Muscle layer of duodenum (tissue), 2 donors: ENCODE measurements around the gene SCMH1.
"Not testable (repeated sequence)": the region's sequence is repeated elsewhere in the genome, so short reads cannot be mapped to it uniquely, and the experiment has no call there.

Experiments used
- H3K27ac ChIP-seq: one replicate; pipeline ENCODE4 v1.7.0; 2013; ENCODE audit warnings: mild to moderate bottlenecking, low read length
- H3K27me3 ChIP-seq: one replicate; pipeline ENCODE4 v1.7.0; 2013; ENCODE audit warnings: low read depth, mild to moderate bottlenecking, control low read depth, low read length
- H3K36me3 ChIP-seq, 2 donors: one replicate each; pipeline ENCODE4 v1.7.0; 2013; ENCODE audit warnings: low read length in 2 of 2, control low read depth in 1 of 2, mild to moderate bottlenecking in 1 of 2; ENCODE audit not compliant: insufficient read depth in 2 of 2, control insufficient read depth in 1 of 2
- H3K4me1 ChIP-seq, 2 donors: one replicate each; pipeline ENCODE4 v1.7.0; 2013; ENCODE audit warnings: low read length in 2 of 2, mild to moderate bottlenecking in 2 of 2, control low read depth in 1 of 2, moderate library complexity in 1 of 2; ENCODE audit not compliant: insufficient read depth in 2 of 2, control insufficient read depth in 1 of 2
- H3K4me3 ChIP-seq, 2 donors: one replicate each; pipeline ENCODE4 v1.7.0; 2013; ENCODE audit warnings: low read length in 2 of 2, low read depth in 1 of 2, mild to moderate bottlenecking in 1 of 2
- H3K9me3 ChIP-seq, 2 donors: one replicate each; pipeline ENCODE4 v1.7.0; 2013; ENCODE audit warnings: low read length in 2 of 2, control low read depth in 1 of 2, mild to moderate bottlenecking in 1 of 2; ENCODE audit not compliant: control insufficient read depth in 1 of 2
- donor health status: healthy.

The SCMH1 gene

GRCh38 chr1:41232305-41232704 lies 9.8 kb downstream of the SCMH1 start:
- H3K36me3 ChIP-seq = no peaks in the 10 kb centered on the region
- no peak overlapping the region for H3K4me3 ChIP-seq
- H3K27ac ChIP-seq = no peak overlapping the region
- H3K4me1 ChIP-seq = peaks cover 0 to 5% of the 10 kb centered on the region in 2 donors
- H3K27me3 ChIP-seq = no peaks in the 10 kb centered on the region
- no peaks in the 10 kb centered on the region for H3K9me3 ChIP-seq

DNA sequence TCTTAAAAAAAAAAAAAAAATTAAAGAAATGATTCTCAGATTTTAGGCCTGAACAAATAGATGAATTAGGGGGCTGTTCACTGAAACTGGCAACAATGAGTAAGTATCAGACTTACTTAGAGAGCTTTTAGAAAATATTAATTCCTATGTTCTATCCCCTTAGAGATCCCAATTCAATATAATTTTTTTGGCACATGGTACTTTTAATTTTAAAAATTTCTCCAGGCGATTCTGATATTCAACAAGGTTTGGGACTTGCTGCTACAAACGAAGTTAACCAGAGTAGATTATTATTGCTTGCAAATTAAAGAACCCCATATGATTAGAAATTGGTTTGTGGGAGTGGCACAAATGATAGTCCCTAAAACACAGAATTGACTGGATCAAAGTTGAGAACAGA lies 11.4 kb downstream of the SCMH1 start:
- H3K4me1 ChIP-seq = peaks cover 0 to 12% of the 10 kb centered on the region in 2 donors
- H3K27me3 ChIP-seq = no peaks in the 10 kb centered on the region
- H3K36me3 ChIP-seq = no peaks in the 10 kb centered on the region
- H3K4me3 ChIP-seq = no peak overlapping the region
- no peaks in the 10 kb centered on the region for H3K9me3 ChIP-seq
- H3K27ac ChIP-seq = no peak overlapping the region

GRCh38 chr1:41229219-41229618 lies 12.9 kb downstream of the SCMH1 start:
- H3K36me3 ChIP-seq, H3K27me3 ChIP-seq: not testable (repeated sequence)
- H3K4me1 ChIP-seq = peaks cover 0 to 12% of the 10 kb centered on the region in 2 donors

DNA sequence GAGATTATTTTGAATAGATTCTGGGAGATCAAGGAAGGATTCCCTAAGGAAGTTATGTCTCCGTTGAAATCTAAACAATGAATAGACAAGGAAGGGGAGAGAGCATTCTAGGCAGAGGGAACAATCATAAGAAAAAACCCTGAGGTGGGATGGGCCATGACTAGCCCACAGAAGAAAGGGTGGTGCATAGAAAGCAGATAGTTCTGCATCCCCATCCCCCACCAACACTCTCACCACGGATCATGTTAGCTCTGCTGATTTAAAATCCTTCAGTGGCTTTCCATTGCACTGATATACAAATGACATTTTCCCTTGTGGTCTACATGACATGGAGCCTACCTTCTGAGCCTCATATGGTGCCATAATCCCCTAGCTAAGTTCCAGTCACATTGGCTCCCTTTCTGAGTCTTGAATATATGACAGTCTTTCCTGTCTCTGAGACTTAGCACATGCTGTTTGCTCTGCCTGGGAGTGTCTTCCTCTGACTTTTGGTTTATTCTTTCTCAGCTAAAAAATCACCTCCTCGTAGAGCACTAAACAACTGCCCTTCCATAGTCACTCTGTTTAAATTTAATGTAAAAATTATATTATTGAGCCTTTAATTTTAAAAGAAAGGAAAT lies 15.2 kb downstream of the SCMH1 start:
- H3K27me3 ChIP-seq = no peaks in the 10 kb centered on the region
- H3K36me3 ChIP-seq = no peaks in the 10 kb centered on the region
- H3K27ac ChIP-seq = no peak overlapping the region
- peaks cover 0 to 17% of the 10 kb centered on the region in 2 donors for H3K4me1 ChIP-seq
- no peak overlapping the region for H3K4me3 ChIP-seq
- no peaks in the 10 kb centered on the region for H3K9me3 ChIP-seq

More at GRCh38 chr1:41229219-41229618, 12.9 kb downstream of the SCMH1 start:
- H3K27ac ChIP-seq, H3K4me3 ChIP-seq, H3K9me3 ChIP-seq: not testable (repeated sequence)

GRCh38 chr1:41225495-41225894 lies 16.6 kb downstream of the SCMH1 start:
- no peak overlapping the region for H3K27ac ChIP-seq
- no peaks in the 10 kb centered on the region for H3K27me3 ChIP-seq
- H3K4me1 ChIP-seq = peaks cover 0 to 17% of the 10 kb centered on the region in 2 donors
- no peak overlapping the region for H3K4me3 ChIP-seq
- H3K36me3 ChIP-seq = no peaks in the 10 kb centered on the region
- no peaks in the 10 kb centered on the region for H3K9me3 ChIP-seq

GRCh38 chr1:41222496-41222895 lies 19.6 kb downstream of the SCMH1 start:
- H3K27ac ChIP-seq = no peak overlapping the region
- H3K27me3 ChIP-seq = no peaks in the 10 kb centered on the region
- no peak overlapping the region for H3K4me3 ChIP-seq
- peaks cover 0 to 3% of the 10 kb centered on the region in 2 donors for H3K9me3 ChIP-seq
- H3K36me3 ChIP-seq = no peaks in the 10 kb centered on the region
- peaks cover 0 to 13% of the 10 kb centered on the region in 2 donors for H3K4me1 ChIP-seq

DNA sequence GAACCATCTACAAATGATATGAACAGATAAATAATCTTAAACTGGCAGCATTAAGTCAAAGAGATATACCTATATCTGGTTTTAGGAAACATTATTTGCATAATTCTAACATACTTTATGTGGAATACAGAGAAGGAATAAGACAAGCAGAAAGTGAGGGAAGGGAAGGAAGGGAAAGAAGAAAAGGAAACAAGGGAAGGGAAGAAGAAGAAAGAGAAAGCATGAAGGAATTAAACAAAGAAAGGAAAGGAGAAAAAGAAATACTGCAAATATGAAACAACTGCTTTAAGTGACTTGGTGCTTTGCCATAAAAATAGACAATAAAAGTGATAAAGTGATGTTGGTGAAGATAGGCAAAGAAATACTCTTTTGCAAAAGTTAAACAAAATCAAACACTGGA lies 20.1 kb downstream of the SCMH1 start:
- no peak overlapping the region for H3K27ac ChIP-seq
- H3K27me3 ChIP-seq = no peaks in the 10 kb centered on the region
- H3K4me1 ChIP-seq = peaks cover 0 to 8% of the 10 kb centered on the region in 2 donors
- H3K36me3 ChIP-seq = no peaks in the 10 kb centered on the region
- no peak overlapping the region for H3K4me3 ChIP-seq
- H3K9me3 ChIP-seq = peaks cover 0 to 3% of the 10 kb centered on the region in 2 donors

DNA sequence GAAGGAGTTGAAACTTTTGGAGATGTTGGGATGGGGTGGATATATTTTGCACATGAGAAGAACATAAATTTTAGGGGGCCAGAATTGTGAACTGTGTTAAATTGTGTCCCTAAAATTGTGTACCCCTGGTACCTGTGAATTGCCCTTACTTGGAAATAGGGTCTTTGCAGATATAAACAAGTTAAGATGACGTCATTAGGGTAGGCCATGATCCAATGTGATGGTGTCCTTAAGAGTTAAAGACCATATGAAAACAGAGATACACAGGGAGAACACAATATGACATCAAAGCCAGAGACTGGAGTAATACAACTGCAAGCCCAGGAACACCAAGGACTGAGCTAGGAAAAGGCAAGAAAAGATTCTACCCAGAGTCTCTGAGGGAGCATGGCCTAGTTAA lies 24.0 kb downstream of the SCMH1 start:
- H3K4me3 ChIP-seq = no peak overlapping the region
- H3K4me1 ChIP-seq = peaks cover 0 to 13% of the 10 kb centered on the region in 2 donors

GRCh38 chr1:41217441-41217840 lies 24.7 kb downstream of the SCMH1 start:
- H3K4me3 ChIP-seq = no peak overlapping the region
- no peaks in the 10 kb centered on the region for H3K27me3 ChIP-seq
- no peaks in the 10 kb centered on the region for H3K36me3 ChIP-seq

More for the DNA sequence above, 24.0 kb downstream of the SCMH1 start:
- Histone ChIP-seq H3K36me3 (no peaks in the 10 kb centered on the region), H3K27me3 (no peaks in the 10 kb centered on the region), H3K27ac (no peak overlapping the region), H3K9me3 (peaks cover 0 to 3% of the 10 kb centered on the region in 2 donors)

GRCh38 chr1:41215623-41216022 lies 26.5 kb downstream of the SCMH1 start:
- peaks cover 0 to 9% of the 10 kb centered on the region in 2 donors for H3K4me1 ChIP-seq
- H3K27me3 ChIP-seq = no peaks in the 10 kb centered on the region

More at GRCh38 chr1:41217441-41217840, 24.7 kb downstream of the SCMH1 start:
- H3K9me3 ChIP-seq = peaks cover 0 to 3% of the 10 kb centered on the region in 2 donors
- no peak overlapping the region for H3K27ac ChIP-seq
- H3K4me1 ChIP-seq = peaks cover 0 to 11% of the 10 kb centered on the region in 2 donors

DNA sequence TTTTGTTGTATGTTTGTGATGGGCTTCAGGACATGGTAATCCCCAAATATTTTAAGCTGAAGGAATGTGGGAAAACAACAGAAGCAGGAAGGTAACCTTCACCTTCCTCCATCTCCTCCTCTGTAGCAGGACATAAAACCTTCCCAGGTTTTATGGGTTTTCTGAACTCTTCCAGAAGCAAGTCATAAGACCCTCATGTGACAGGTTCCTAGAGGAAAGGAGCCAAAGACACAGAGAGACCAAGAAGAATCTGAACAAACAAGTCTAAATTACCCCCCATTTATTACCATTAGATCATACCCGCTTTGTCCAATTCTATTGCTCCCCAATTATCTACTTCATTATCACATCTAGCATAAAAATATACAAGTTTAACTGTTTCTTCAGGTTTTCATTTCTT lies 28.8 kb downstream of the SCMH1 start:
- Histone ChIP-seq H3K9me3 (peaks cover 0 to 3% of the 10 kb centered on the region in 2 donors), H3K27me3 (no peaks in the 10 kb centered on the region), H3K4me1 (peaks cover 0 to 9% of the 10 kb centered on the region in 2 donors), H3K27ac (no peak overlapping the region), H3K4me3 (no peak overlapping the region), H3K36me3 (no peaks in the 10 kb centered on the region)

More at GRCh38 chr1:41215623-41216022, 26.5 kb downstream of the SCMH1 start:
- H3K4me3 ChIP-seq = no peak overlapping the region
- peaks cover 0 to 3% of the 10 kb centered on the region in 2 donors for H3K9me3 ChIP-seq
- H3K36me3 ChIP-seq = no peaks in the 10 kb centered on the region
- H3K27ac ChIP-seq = no peak overlapping the region

- H3K9me3 ChIP-seq, H3K27ac ChIP-seq, H3K36me3 ChIP-seq: not testable (repeated sequence)
Measured at GRCh38 chr1:41211608-41212007, 30.5 kb downstream of the SCMH1 start.

More at GRCh38 chr1:41211608-41212007, 30.5 kb downstream of the SCMH1 start:
- H3K4me3 ChIP-seq, H3K4me1 ChIP-seq, H3K27me3 ChIP-seq: not testable (repeated sequence)
